Measurements from ENCODE around the gene IDUA. TPM values are rescaled to one million over a fixed set of nuclear protein-coding genes. Genes with fewer than 3 reads are reported as not detected.
A peak's percentile ranks its signal among the peaks of the same experiment; 100 is the strongest.

Gene IDUA
- total RNA-seq, 1 donor from 2014 or later: 12.9 TPM

DNA sequence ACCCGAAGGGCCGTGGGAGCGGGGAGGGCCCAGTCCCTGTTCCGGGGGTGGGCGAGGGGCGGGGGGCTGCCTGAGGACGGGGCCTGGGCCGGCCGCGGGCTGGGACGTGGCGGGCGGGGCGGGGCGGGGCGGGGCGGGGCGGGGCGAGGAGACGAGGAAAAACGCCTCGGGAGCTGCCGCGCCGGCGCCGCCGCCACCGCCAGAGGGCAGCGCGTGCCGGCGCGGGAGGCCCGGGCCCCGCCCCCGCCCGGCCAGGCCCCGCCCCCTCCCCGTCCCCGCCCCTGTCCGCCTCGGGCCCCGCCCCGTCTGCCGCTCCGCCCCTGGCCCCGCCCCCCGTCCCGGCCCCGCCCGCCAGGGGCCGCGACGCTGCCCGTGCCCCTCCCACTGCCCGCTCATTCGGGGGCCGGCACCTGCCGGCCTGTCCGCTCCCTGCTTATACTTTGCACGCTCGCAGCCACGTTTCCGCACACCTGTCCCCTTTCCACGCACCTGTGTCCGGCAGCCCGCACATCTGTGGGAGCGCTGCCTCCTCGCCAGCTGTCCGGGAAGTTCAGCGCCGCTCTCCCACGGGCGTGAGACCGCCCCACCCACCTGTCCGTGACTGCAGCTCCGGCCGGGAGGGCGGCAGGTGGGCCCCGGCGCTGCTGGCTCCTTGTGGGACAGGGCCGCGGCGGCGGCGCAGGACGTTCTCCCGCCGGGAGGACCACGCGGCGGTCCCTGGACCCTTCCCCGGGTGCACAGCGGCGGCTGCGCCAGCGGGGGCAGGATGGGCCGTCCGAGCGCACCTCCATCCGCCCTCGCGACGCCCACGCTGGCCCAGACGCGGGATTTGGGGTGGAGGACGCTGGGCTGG, 22.9 kb downstream of the IDUA start:
- DNase-seq (ENCODE audit: low spot score): peak; percentile 87
- intact Hi-C loops (cut with DNase I): loop anchor here (5.0 kb wide), 1 partner anchor 338 kb away; the partner anchor contains the start of gene UVSSA

GRCh38 chr4:1010395-1011021, 23.7 kb downstream of the IDUA start:
- no peak for DNase-seq (ENCODE audit: low spot score)
- intact Hi-C loops (cut with DNase I): no loop called here

- peak; percentile 93 for DNase-seq (ENCODE audit: low spot score)
- intact Hi-C loops (cut with DNase I): no loop called here
Measured at GRCh38 chr4:1011022-1011665, 24.3 kb downstream of the IDUA start, which contains the start of gene FGFRL1. FGFRL1 (plus strand) TSS chr4:1011626; CDS start chr4:1012486, 860 bp downstream.

- intact Hi-C loops (cut with DNase I): no loop called here
- no peak for DNase-seq (ENCODE audit: low spot score)
Measured at GRCh38 chr4:1011666-1012033, 24.8 kb downstream of the IDUA start.

DNA sequence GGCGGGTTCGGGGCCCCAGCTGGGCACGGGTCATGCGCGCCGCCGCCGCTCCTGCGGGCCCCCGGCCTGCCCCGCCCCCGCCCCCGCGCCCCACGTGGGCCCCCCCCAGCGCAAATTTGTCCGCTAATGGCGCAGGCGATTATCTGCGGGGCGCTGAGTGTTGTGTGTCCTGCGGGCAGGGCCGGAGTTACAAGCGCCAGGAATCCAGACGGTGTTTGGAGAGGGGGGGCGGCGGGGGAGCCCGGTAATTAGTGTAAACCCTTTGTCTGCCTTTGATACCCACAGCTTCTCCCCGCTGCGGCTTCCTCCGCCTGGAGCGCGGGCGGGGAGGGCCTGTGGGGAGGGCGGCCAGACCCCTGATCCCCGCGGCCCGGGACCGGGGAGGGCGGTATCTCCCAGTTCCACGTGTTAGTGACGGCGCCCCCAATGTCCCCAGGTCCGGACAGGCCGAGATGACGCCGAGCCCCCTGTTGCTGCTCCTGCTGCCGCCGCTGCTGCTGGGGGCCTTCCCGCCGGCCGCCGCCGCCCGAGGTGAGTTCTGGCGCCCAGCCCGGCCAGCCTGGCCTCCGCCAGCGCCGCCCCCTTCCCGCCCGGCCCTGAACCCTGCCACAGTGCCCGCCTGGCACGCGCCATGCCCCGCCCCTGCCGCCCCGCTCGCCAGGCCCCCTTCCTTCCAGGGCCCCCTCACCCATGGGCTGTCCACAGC, 25.3 kb downstream of the IDUA start:
- DNase-seq (ENCODE audit: low spot score): no peak
- intact Hi-C loops (cut with DNase I): no loop called here

DNA sequence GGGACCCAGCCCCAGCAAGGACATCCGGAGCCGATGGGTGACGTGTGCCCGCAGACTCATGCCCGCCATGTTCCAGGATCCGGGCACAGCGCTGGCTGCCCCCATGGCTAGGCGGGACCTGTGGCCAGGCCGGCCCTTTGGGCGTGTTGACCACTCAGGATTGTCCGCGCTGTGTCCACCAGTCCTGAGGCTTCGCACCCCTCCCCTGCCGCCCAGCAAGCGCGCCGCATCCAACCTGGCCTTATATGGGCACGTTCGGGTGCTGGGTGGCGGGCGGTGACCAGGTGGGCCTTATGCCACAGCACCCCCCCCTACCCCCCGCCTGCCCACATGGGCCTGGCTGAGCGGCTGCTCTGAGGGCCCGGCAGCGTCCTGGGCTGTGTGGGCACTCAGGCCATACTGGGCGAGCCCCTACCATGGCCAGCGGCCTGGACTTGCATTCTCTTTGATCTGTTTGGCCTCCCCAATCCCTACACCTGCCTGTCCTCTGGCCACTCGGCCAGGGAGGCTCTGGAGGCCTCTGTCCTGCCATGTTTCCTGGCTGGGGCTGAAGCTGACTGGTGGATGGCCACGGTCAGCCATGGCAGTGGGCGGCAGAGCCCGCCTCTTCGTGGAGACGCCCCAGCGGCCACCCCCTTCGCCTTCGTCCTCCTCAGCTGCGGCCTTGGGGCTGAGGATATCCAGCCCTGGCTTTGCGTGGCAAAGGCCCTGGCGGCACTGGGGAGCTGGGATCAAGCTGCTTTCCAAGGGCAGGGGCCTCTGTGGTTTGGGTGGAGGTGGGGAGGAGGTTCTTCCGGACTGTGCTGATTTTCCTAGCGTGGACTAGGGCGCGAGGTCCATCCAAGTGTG, 26.6 kb downstream of the IDUA start:
- no peak for DNase-seq (ENCODE audit: low spot score)
- intact Hi-C loops (cut with DNase I): no loop called here

GRCh38 chr4:1014291-1015167, 27.7 kb downstream of the IDUA start:
- intact Hi-C loops (cut with DNase I): no loop called here
- no peak for DNase-seq (ENCODE audit: low spot score)

- no peak for DNase-seq (ENCODE audit: low spot score)
- intact Hi-C loops (cut with DNase I): no loop called here
Measured at GRCh38 chr4:1015179-1015578, 28.3 kb downstream of the IDUA start.

DNA sequence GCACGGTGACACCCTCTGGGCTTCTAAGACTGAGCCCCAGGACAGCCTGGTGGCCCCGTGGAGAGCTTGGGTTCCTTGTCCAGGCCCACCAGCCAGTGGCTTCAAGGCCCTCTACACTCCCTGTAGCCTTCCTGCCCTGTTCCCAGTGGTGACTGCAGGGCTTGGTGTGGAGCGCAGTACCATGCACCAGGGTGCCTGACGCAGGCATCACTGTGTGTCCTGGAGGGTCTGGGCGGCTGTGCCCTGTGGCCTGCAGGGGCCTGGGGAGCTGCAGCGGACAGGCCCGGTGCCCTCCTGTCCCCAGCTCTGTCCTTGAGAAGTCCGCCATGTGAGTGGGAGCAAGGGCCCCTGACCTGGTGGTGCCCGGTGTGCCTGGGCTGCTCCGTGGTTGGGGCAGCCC, 28.9 kb downstream of the IDUA start:
- intact Hi-C loops (cut with DNase I): no loop called here
- DNase-seq (ENCODE audit: low spot score): no peak

DNA sequence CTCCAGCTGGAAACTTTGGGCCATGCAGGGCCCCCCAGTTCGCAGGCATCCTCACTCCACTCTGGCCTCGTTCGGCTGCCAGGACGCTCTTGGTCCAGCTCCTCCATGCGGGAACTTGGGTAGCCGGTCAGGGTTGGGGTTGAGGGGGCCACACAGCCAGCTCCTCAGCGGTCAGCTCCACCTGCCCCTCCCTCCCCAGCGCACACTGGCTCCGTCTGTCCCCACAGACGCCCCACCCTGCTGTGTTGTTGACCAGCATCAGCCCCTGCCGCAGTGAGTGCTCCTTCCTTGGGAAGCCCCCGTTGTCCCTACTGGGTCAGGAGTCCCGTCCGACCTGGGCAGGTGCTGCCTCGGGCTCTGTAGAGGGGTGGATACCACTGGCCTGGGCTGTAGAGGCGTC, 30.4 kb downstream of the IDUA start:
- DNase-seq (ENCODE audit: low spot score): no peak
- intact Hi-C loops (cut with DNase I): no loop called here

DNA sequence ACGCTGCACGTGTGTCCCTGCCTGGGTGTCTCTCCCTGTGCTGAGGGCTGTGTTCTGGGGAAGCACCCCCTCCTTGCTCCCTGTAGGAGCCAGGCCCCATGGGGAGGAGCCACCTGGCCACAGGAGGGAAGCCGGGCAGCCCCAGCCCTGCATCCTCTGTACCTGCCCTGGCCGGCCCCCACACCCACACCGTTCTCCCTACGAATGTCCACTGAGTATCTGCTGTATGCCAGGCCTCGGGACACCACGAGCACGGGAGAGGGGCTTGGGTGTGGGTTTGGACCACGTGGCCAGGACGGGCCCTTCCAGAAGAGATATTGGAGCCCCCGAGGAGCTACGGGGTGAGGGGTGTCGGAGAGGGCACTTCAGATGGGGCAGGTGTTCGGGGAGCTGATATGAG, 30.9 kb downstream of the IDUA start:
- intact Hi-C loops (cut with DNase I): no loop called here
- DNase-seq (ENCODE audit: low spot score): no peak

DNA sequence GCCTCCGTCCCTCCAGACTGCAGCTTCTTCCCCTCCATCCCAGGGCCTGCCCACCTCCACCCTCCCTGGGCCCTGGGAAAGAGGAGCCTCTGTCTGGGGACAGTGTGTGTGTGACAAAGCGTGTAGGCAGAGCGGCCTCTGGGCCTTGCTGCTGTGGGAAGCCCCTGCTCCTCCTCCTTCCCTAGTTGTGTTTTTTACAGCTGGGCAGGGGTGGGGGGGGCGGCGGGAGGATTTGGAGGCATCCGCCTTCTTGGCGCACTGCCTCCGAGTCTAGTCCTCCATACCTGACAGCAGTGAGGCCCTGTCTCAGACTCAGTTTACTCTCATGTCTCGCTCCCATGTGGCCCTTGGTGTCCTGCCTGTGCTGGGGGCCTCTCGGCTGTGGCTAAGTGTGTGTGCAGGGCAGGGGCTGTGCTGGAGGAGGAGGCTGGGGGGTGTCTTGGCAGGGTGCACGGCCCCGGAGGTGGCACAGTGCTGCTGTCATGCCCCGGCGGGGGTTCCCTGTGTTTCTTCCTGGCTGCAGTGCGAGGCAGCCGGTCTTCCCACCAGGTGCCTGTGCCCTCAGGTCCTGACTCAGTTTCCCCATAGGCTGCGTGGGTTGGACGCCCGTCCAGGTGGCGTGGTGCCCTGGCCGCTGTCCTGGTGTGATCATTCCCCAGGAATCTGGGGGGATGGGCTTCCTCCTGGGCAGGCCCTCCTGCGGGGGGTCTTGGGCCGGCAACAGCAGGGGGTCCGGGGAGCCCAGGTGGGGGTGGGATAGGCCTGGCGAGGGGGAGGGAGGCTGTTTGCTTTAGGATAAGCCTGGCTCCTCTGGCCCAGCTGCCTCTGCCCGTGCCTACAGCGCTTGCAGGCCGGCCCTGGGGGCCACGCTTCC, 31.5 kb downstream of the IDUA start:
- no peak for DNase-seq (ENCODE audit: low spot score)
- intact Hi-C loops (cut with DNase I): no loop called here

DNA sequence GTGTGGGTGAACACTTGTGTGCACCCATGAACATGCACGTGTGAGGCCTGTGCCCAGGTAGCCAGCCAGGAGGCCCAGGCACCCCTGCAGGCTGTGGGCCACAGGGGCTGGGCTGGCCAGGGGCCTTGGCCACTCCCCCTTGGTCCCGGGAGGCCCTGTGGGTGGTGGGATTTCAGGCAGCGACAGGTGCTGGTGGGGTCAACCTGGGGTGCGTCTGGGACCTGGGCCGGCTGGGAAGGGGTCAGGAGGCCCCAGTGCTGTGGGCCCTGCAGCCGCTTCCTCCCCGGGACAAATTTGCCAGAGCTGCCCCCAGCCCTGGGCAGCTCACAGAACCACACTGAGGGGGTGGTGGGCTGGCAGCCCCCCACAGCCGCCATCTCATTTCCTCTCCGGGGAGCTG, 32.5 kb downstream of the IDUA start:
- no peak for DNase-seq (ENCODE audit: low spot score)
- intact Hi-C loops (cut with DNase I): no loop called here

GRCh38 chr4:1019729-1020470, 33.1 kb downstream of the IDUA start:
- intact Hi-C loops (cut with DNase I): no loop called here
- no peak for DNase-seq (ENCODE audit: low spot score)

GRCh38 chr4:1021386-1022050, 34.7 kb downstream of the IDUA start:
- intact Hi-C loops (cut with DNase I): no loop called here
- DNase-seq (ENCODE audit: low spot score): no peak

Measured in cardiac septum (tissue), 1 donor.